ENCODE results near the gene VSIG10L.

DNA sequence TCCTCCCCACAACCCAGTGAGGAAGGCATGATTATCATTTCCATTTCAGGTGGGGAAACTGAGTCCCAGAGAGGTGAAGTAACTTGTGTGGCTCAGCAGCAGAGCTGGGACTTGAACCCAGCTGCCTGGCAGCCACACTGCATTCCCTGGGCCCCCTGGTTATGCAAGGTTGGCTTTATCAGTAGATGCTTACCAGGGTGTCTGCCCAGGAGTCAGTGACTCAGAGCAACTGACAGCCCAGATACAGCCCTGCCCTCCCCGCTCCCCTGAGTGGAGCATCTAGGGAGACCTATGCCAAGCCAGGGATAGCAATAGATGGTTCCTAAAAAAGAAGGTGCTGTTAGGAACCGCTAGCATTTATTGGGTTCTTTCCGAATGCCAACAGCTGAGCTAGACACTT is 24.6 kb downstream of the VSIG10L start:
- TF ChIP-seq EHMT2 (IDR thresholded peaks at IDR 0.05; ENCODE audit: low read depth) (no peak), SMC3 (IDR thresholded peaks at IDR 0.05) (no peak), PHF8 (IDR thresholded peaks at IDR 0.05; ENCODE audit: borderline replicate concordance, low read depth) (no peak), RFX5 (IDR thresholded peaks at IDR 0.05) (no peak), POLR2A (IDR thresholded peaks at IDR 0.05; ENCODE audit: low read length) (no peak), CHD4 (IDR thresholded peaks at IDR 0.05; ENCODE audit: borderline replicate concordance) (no peak), KDM1A (IDR thresholded peaks at IDR 0.05; ENCODE audit: low read depth) (no peak), MYC (IDR thresholded peaks at IDR 0.05; ENCODE audit: borderline replicate concordance, low read length) (no peak), RAD21 (conservative IDR thresholded peaks at IDR 0.05 in 1 of 2, IDR thresholded peaks at IDR 0.05 in 1 of 2) (no peak)
- TF ChIP-seq, protein P1, sequence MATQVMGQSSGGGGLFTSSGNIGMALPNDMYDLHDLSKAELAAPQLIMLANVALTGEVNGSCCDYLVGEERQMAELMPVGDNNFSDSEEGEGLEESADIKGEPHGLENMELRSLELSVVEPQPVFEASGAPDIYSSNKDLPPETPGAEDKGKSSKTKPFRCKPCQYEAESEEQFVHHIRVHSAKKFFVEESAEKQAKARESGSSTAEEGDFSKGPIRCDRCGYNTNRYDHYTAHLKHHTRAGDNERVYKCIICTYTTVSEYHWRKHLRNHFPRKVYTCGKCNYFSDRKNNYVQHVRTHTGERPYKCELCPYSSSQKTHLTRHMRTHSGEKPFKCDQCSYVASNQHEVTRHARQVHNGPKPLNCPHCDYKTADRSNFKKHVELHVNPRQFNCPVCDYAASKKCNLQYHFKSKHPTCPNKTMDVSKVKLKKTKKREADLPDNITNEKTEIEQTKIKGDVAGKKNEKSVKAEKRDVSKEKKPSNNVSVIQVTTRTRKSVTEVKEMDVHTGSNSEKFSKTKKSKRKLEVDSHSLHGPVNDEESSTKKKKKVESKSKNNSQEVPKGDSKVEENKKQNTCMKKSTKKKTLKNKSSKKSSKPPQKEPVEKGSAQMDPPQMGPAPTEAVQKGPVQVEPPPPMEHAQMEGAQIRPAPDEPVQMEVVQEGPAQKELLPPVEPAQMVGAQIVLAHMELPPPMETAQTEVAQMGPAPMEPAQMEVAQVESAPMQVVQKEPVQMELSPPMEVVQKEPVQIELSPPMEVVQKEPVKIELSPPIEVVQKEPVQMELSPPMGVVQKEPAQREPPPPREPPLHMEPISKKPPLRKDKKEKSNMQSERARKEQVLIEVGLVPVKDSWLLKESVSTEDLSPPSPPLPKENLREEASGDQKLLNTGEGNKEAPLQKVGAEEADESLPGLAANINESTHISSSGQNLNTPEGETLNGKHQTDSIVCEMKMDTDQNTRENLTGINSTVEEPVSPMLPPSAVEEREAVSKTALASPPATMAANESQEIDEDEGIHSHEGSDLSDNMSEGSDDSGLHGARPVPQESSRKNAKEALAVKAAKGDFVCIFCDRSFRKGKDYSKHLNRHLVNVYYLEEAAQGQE (IDR thresholded peaks at IDR 0.05): no peak
- TF ChIP-seq, protein P2, sequence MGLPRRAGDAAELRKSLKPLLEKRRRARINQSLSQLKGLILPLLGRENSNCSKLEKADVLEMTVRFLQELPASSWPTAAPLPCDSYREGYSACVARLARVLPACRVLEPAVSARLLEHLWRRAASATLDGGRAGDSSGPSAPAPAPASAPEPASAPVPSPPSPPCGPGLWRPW (IDR thresholded peaks at IDR 0.05): no peak
- TF ChIP-seq, protein P3, sequence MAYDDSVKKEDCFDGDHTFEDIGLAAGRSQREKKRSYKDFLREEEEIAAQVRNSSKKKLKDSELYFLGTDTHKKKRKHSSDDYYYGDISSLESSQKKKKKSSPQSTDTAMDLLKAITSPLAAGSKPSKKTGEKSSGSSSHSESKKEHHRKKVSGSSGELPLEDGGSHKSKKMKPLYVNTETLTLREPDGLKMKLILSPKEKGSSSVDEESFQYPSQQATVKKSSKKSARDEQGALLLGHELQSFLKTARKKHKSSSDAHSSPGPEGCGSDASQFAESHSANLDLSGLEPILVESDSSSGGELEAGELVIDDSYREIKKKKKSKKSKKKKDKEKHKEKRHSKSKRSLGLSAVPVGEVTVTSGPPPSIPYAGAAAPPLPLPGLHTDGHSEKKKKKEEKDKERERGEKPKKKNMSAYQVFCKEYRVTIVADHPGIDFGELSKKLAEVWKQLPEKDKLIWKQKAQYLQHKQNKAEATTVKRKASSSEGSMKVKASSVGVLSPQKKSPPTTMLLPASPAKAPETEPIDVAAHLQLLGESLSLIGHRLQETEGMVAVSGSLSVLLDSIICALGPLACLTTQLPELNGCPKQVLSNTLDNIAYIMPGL (CRISPR knock-in tag; IDR thresholded peaks at IDR 0.05; ENCODE audit: borderline replicate concordance): no peak
- TF ChIP-seq, protein P4, sequence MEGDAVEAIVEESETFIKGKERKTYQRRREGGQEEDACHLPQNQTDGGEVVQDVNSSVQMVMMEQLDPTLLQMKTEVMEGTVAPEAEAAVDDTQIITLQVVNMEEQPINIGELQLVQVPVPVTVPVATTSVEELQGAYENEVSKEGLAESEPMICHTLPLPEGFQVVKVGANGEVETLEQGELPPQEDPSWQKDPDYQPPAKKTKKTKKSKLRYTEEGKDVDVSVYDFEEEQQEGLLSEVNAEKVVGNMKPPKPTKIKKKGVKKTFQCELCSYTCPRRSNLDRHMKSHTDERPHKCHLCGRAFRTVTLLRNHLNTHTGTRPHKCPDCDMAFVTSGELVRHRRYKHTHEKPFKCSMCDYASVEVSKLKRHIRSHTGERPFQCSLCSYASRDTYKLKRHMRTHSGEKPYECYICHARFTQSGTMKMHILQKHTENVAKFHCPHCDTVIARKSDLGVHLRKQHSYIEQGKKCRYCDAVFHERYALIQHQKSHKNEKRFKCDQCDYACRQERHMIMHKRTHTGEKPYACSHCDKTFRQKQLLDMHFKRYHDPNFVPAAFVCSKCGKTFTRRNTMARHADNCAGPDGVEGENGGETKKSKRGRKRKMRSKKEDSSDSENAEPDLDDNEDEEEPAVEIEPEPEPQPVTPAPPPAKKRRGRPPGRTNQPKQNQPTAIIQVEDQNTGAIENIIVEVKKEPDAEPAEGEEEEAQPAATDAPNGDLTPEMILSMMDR (IDR thresholded peaks at IDR 0.05): no peak
